Hepatic stellate cell (primary cell): ENCODE data around the gene TNFRSF18.
"Not testable (repeated sequence)": the region's sequence is repeated elsewhere in the genome, so short reads cannot be mapped to it uniquely, and the experiment has no call there.

ENCODE experiments used
- DNase-seq: peaks from one replicate; pipeline ENCODE4 v3.0.0; 2011; ENCODE audit warnings: low spot score

Gene TNFRSF18

GRCh38 chr1:1197551-1198422 is 8.6 kb downstream of the TNFRSF18 start:
- no peak for DNase-seq

GRCh38 chr1:1197188-1197500 is 9.2 kb downstream of the TNFRSF18 start:
- no peak for DNase-seq

GRCh38 chr1:1196431-1197187 is 9.8 kb downstream of the TNFRSF18 start:
- no peak for DNase-seq

GRCh38 chr1:1195726-1196125 is 10.7 kb downstream of the TNFRSF18 start:
- DNase-seq = not testable (repeated sequence)

- DNase-seq = no peak
Observed at GRCh38 chr1:1194723-1195122, 11.7 kb downstream of the TNFRSF18 start.

GRCh38 chr1:1191734-1192133 is 14.7 kb downstream of the TNFRSF18 start:
- DNase-seq = no peak

GRCh38 chr1:1189111-1189510 is 17.3 kb downstream of the TNFRSF18 start:
- DNase-seq = no peak

GRCh38 chr1:1187938-1188337 is 18.5 kb downstream of the TNFRSF18 start:
- DNase-seq = no peak

- no peak for DNase-seq
Observed at GRCh38 chr1:1185101-1185765, 21.2 kb downstream of the TNFRSF18 start.

GRCh38 chr1:1183833-1184775 is 22.3 kb downstream of the TNFRSF18 start:
- DNase-seq = no peak

GRCh38 chr1:1183221-1183747 is 23.1 kb downstream of the TNFRSF18 start:
- no peak for DNase-seq

GRCh38 chr1:1182491-1183220 is 23.7 kb downstream of the TNFRSF18 start:
- no peak for DNase-seq

GRCh38 chr1:1181938-1182410 is 24.4 kb downstream of the TNFRSF18 start:
- no peak for DNase-seq

- no peak for DNase-seq
Observed at GRCh38 chr1:1181129-1181937, 25.1 kb downstream of the TNFRSF18 start.

- no peak for DNase-seq
Observed at GRCh38 chr1:1179983-1180861, 26.2 kb downstream of the TNFRSF18 start.

- no peak for DNase-seq
Observed at GRCh38 chr1:1179346-1179982, 26.9 kb downstream of the TNFRSF18 start.

- DNase-seq = no peak
Observed at GRCh38 chr1:1178794-1179331, 27.5 kb downstream of the TNFRSF18 start.
